HepG2 (cell line): Measurements from ENCODE around the gene SRSF3. TPM values are rescaled to one million over a fixed set of nuclear protein-coding genes. Genes with fewer than 3 reads are reported as not detected.
A peak's percentile ranks its signal among the peaks of the same experiment; 100 is the strongest.

ENCODE experiments used
- BCL6 ChIP-seq: IDR thresholded peaks from 2 replicates; pipeline ENCODE4 v1.6.1; 2016; ENCODE audit warnings: missing genetic modification reagents, missing compliant biosample characterization
- CREB1 ChIP-seq, 2 experiments: fragments of 450-650 bp in 1 of 2; IDR thresholded peaks; 2 replicates each; pipeline ENCODE4 v1.6.1; 2016 to 2017; ENCODE audit warnings: control low read depth in 1 of 2, mild to moderate bottlenecking in 1 of 2, missing compliant biosample characterization in 1 of 2, missing genetic modification characterization in 1 of 2
- GABPB1 ChIP-seq: IDR thresholded peaks from 2 replicates; pipeline ENCODE4 v1.6.1; 2016; ENCODE audit warnings: mild to moderate bottlenecking, missing genetic modification reagents, moderate library complexity, missing compliant biosample characterization
- GLI4 ChIP-seq: sonication (generic); formaldehyde crosslinking; IDR thresholded peaks from 2 replicates; pipeline ENCODE4 v1.5.1; 2020; ENCODE audit warnings: missing genetic modification reagents, mild to moderate bottlenecking, moderate library complexity, borderline replicate concordance
- HNF4A ChIP-seq: sonication (generic); formaldehyde crosslinking; IDR thresholded peaks from 2 replicates; pipeline ENCODE4 v1.4.0; 2020; ENCODE audit warnings: missing genetic modification reagents
- JUN ChIP-seq: sonication (generic); formaldehyde crosslinking; IDR thresholded peaks from 2 replicates; pipeline ENCODE4 v1.4.0; 2020; ENCODE audit warnings: mild to moderate bottlenecking, missing genetic modification reagents
- MEIS1 ChIP-seq: sonication (generic); formaldehyde crosslinking; IDR thresholded peaks from 2 replicates; pipeline ENCODE4 v1.9.0; 2021; ENCODE audit warnings: mild to moderate bottlenecking, missing genetic modification reagents, moderate library complexity, borderline replicate concordance
- MIER3 ChIP-seq: IDR thresholded peaks from 2 replicates; pipeline ENCODE4 v1.6.1; 2016; ENCODE audit warnings: missing compliant biosample characterization, borderline replicate concordance
- NR2F1 ChIP-seq, 2 experiments: fragments of 450-650 bp in 1 of 2; formaldehyde crosslinking in 1 of 2; IDR thresholded peaks; 2 replicates each; pipeline versions ENCODE4 v1.5.0 to v1.6.1; 2016 to 2020; ENCODE audit warnings: mild to moderate bottlenecking in 1 of 2, missing compliant biosample characterization in 1 of 2, missing genetic modification reagents in 1 of 2, moderate library complexity in 1 of 2
- PHF8 ChIP-seq: sonication (generic); formaldehyde crosslinking; IDR thresholded peaks from 2 replicates; pipeline ENCODE4 v1.5.0; 2020; ENCODE audit warnings: missing genetic modification reagents
- POGZ ChIP-seq: sonication (generic); formaldehyde crosslinking; IDR thresholded peaks from 2 replicates; pipeline ENCODE4 v1.4.0; 2020; ENCODE audit warnings: mild to moderate bottlenecking, missing genetic modification reagents
- RCOR2 ChIP-seq: IDR thresholded peaks from 2 replicates; pipeline ENCODE4 v1.6.1; 2016; ENCODE audit warnings: missing biosample characterization, missing genetic modification reagents
- SOX13 ChIP-seq, 3 experiments: fragments of 450-650 bp in 1 of 3; sonication (generic) in 1 of 3; formaldehyde crosslinking in 1 of 3; IDR thresholded peaks in 2 of 3; conservative IDR thresholded peaks in 1 of 3; 2 replicates each; pipeline versions ENCODE4 v1.5.0 to v1.6.1; 2016 to 2020; ENCODE audit warnings: antibody characterized with exemption in 1 of 3, mild to moderate bottlenecking in 1 of 3, missing compliant biosample characterization in 1 of 3, missing genetic modification reagents in 1 of 3, moderate library complexity in 1 of 3
- YY1 ChIP-seq: IDR thresholded peaks from 2 replicates; pipeline ENCODE4 v1.6.1; 2011; ENCODE audit warnings: low read length, low read depth, moderate library complexity, mild to moderate bottlenecking; ENCODE audit not compliant: insufficient read depth, insufficient replicate concordance
- ZBTB7A ChIP-seq: sonication (generic); formaldehyde crosslinking; IDR thresholded peaks from 2 replicates; pipeline ENCODE4 v1.8.0; 2022; ENCODE audit warnings: mild to moderate bottlenecking, missing genetic modification reagents
- ZFP1 ChIP-seq: IDR thresholded peaks from 2 replicates; pipeline ENCODE4 v1.6.1; 2016
- ZNF17 ChIP-seq: sonication (generic); formaldehyde crosslinking; IDR thresholded peaks from 2 replicates; pipeline ENCODE4 v1.5.0; 2020; ENCODE audit warnings: mild to moderate bottlenecking, missing genetic modification reagents
- ZNF33A ChIP-seq: sonication (generic); formaldehyde crosslinking; IDR thresholded peaks from 2 replicates; pipeline ENCODE4 v1.5.1; 2020; ENCODE audit warnings: missing genetic modification reagents, mild to moderate bottlenecking, moderate library complexity, borderline replicate concordance
- ZNF749 ChIP-seq: sonication (generic); formaldehyde crosslinking; IDR thresholded peaks from 2 replicates; pipeline ENCODE4 v1.8.0; 2022; ENCODE audit warnings: mild to moderate bottlenecking, missing genetic modification reagents, moderate library complexity, borderline replicate concordance
- ZNF768 ChIP-seq: sonication (generic); formaldehyde crosslinking; IDR thresholded peaks from 2 replicates; pipeline ENCODE4 v1.4.0; 2020; ENCODE audit warnings: missing genetic modification reagents
- polyA plus RNA-seq, 8 experiments: library from polyadenylated mRNA; depleted of rRNA in 3 of 8; stranded (reverse) in 7 of 8; unstranded in 1 of 8; fragments of >200 nt; fragmentation: Illumina TruSeq in 4 of 8; extraction: Trizol in 4 of 8; gene quantifications; 2 replicates each; pipeline versions ENCODE4 v1.2.1 to v1.2.3, GENCODE V29; 2011 to 2016; ENCODE audit warnings: low read depth in 4 of 8, missing spikeins in 1 of 8, mixed read lengths in 1 of 8; ENCODE audit not compliant: insufficient read depth in 1 of 8
- total RNA-seq, 5 experiments: library from RNA; depleted of rRNA; stranded (reverse); fragments of >200 nt; fragmentation: Illumina TruSeq; extraction: Trizol; gene quantifications; 2 replicates each; pipeline ENCODE4 v1.2.3, GENCODE V29; 2016; ENCODE audit warnings: low read depth in 1 of 5
- TF ChIP-seq, protein P1 (sequence below): sonication (generic); formaldehyde crosslinking; IDR thresholded peaks from 2 replicates; pipeline ENCODE4 v1.5.0; 2020; ENCODE audit warnings: mild to moderate bottlenecking, missing genetic modification reagents, borderline replicate concordance
- TF ChIP-seq, protein P2 (sequence below): sonication (generic); formaldehyde crosslinking; IDR thresholded peaks from 2 replicates; pipeline ENCODE4 v1.4.0; 2020; ENCODE audit warnings: mild to moderate bottlenecking, missing genetic modification reagents
- TF ChIP-seq, protein P3 (sequence below): sonication (generic); formaldehyde crosslinking; IDR thresholded peaks from 2 replicates; pipeline ENCODE4 v1.8.0; 2022; ENCODE audit warnings: missing genetic modification reagents, low read depth, mild to moderate bottlenecking, borderline replicate concordance

SRSF3 gene
- total and polyA plus RNA-seq, 2 of the 13 experiments (the other 11 are each of a cell fraction or from before 2014, with no cell fraction given) = 206 to 684 TPM

DNA sequence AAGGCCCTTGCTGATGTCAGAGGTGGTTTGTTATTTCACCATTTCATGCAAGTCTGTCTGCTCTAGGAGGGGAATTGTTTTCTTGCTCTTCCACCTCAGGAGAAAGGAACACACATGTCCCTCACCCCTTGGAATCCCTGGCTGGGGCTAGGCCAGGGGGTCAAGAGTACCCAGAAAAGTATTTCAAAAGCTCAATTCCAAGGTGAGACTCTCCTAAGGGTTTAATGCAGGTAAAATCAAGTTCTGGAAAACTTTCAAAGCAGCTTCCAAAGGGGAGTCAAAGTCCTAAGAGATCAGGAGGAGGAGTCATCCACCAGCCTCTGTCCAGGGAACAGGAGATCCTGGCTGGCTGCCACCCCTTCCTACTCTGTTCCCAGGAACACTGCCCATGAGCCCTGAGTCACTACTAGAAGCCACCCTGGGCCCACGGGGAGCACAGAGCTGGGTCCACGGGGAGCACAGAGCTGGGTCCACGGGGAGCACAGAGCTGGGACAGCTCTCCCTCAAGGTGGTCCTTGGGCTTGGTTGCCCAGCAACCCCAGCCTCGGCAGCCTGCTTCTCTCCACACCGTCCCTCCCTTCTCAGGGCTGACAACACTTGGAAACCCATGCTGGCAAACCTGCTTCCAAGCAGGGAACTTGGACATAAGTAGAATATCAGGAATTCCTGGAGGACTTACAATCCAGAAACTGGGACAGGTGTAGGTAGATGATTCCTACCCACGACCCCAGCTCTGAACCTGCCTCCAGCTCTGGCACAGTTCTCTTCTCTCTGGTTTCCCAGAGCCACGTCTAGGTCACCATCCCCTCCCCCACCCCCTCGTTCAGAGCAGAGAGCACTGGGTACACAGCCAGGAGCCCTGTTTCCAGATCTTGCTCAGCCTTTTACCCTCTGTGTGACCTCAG, 49.0 kb downstream of the SRSF3 start (continued):
- TF ChIP-seq GLI4 (CRISPR knock-in tag) (peak; percentile 17; the same call in 1 of the 2 replicates), ZNF33A (CRISPR knock-in tag) (no peak), GABPB1 (peak; percentile 31; the same call in 1 of the 2 replicates), HNF4A (CRISPR knock-in tag) (peak; percentile 66), SOX13 (IDR thresholded peaks at IDR 0.05) (no peak), SOX13 (CRISPR knock-in tag; conservative IDR thresholded peaks at IDR 0.05 in 1 of 2, IDR thresholded peaks at IDR 0.05 in 1 of 2) (peak in 1 of 2 experiments; percentile 49; a peak in 1 of 4 replicates), BCL6 (CRISPR knock-in tag) (peak; percentile 84), MEIS1 (CRISPR knock-in tag) (0 out of 2 replicates have a peak, but pooled peaks have one; percentile 24), PHF8 (CRISPR knock-in tag) (0 out of 2 replicates have a peak, but pooled peaks have one; percentile 39), NR2F1 (CRISPR knock-in tag; IDR thresholded peaks at IDR 0.05) (no peak), JUN (no peak), ZFP1 (CRISPR knock-in tag) (no peak), ZNF768 (CRISPR knock-in tag) (peak; percentile 81; the same call in 1 of the 2 replicates), RCOR2 (CRISPR knock-in tag) (0 out of 2 replicates have a peak, but pooled peaks have one; percentile 54), ZNF17 (no peak), CREB1 (IDR thresholded peaks at IDR 0.05) (no peak), CREB1 (CRISPR knock-in tag; IDR thresholded peaks at IDR 0.05) (no peak; the same call in 1 of the 2 replicates), MIER3 (CRISPR knock-in tag) (0 out of 2 replicates have a peak, but pooled peaks have one; percentile 42), POGZ (CRISPR knock-in tag) (peak; percentile 33; the same call in 1 of the 2 replicates), YY1 (no peak), ZNF749 (0 out of 2 replicates have a peak, but pooled peaks have one; percentile 41), ZBTB7A (CRISPR knock-in tag) (peak; percentile 60; the same call in 1 of the 2 replicates)
- TF ChIP-seq, protein P1, sequence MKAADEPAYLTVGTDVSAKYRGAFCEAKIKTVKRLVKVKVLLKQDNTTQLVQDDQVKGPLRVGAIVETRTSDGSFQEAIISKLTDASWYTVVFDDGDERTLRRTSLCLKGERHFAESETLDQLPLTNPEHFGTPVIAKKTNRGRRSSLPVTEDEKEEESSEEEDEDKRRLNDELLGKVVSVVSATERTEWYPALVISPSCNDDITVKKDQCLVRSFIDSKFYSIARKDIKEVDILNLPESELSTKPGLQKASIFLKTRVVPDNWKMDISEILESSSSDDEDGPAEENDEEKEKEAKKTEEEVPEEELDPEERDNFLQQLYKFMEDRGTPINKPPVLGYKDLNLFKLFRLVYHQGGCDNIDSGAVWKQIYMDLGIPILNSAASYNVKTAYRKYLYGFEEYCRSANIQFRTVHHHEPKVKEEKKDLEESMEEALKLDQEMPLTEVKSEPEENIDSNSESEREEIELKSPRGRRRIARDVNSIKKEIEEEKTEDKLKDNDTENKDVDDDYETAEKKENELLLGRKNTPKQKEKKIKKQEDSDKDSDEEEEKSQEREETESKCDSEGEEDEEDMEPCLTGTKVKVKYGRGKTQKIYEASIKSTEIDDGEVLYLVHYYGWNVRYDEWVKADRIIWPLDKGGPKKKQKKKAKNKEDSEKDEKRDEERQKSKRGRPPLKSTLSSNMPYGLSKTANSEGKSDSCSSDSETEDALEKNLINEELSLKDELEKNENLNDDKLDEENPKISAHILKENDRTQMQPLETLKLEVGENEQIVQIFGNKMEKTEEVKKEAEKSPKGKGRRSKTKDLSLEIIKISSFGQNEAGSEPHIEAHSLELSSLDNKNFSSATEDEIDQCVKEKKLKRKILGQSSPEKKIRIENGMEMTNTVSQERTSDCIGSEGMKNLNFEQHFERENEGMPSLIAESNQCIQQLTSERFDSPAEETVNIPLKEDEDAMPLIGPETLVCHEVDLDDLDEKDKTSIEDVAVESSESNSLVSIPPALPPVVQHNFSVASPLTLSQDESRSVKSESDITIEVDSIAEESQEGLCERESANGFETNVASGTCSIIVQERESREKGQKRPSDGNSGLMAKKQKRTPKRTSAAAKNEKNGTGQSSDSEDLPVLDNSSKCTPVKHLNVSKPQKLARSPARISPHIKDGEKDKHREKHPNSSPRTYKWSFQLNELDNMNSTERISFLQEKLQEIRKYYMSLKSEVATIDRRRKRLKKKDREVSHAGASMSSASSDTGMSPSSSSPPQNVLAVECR (CRISPR knock-in tag) = peak; percentile 45; the same call in 1 of the 2 replicates
- TF ChIP-seq, protein P2, sequence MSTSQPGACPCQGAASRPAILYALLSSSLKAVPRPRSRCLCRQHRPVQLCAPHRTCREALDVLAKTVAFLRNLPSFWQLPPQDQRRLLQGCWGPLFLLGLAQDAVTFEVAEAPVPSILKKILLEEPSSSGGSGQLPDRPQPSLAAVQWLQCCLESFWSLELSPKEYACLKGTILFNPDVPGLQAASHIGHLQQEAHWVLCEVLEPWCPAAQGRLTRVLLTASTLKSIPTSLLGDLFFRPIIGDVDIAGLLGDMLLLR (CRISPR knock-in tag) = no peak
- TF ChIP-seq, protein P3, sequence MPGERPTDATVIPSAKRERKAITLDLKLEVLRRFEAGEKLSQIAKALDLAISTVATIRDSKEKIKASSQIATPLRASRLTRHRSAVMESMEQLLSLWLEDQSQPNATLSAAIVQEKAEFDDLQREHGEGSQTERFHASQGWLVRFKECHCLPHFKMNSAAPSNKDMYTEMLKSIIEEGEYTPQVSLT (CRISPR knock-in tag) = no peak
